Stomach smooth muscle (tissue), 2 donors: ENCODE data around the gene IQCN.

Source experiments
- H3K27ac ChIP-seq: one replicate; pipeline ENCODE4 v1.7.0; 2013; ENCODE audit warnings: mild to moderate bottlenecking, low read length, inconsistent platforms
- H3K27me3 ChIP-seq, 2 donors: one replicate each; pipeline ENCODE4 v1.7.0; 2013; ENCODE audit warnings: low read length in 2 of 2; ENCODE audit not compliant: insufficient read depth in 2 of 2, control insufficient read depth in 1 of 2
- H3K36me3 ChIP-seq, 2 donors: one replicate each; pipeline ENCODE4 v1.7.0; 2013; ENCODE audit warnings: low read length in 2 of 2; ENCODE audit not compliant: control insufficient read depth in 2 of 2, insufficient read depth in 2 of 2
- H3K4me1 ChIP-seq: one replicate; pipeline ENCODE4 v1.7.0; 2013; ENCODE audit warnings: low read length; ENCODE audit not compliant: control insufficient read depth, insufficient read depth
- H3K4me3 ChIP-seq, 2 donors: one replicate each; pipeline ENCODE4 v1.7.0; 2013; ENCODE audit warnings: low read length in 2 of 2
- H3K9ac ChIP-seq, 2 donors: one replicate each; pipeline ENCODE4 v1.7.0; 2013; ENCODE audit warnings: low read length in 2 of 2, mild to moderate bottlenecking in 1 of 2
- H3K9me3 ChIP-seq, 2 donors: one replicate each; pipeline ENCODE4 v1.7.0; 2013; ENCODE audit warnings: low read length in 2 of 2; ENCODE audit not compliant: control insufficient read depth in 2 of 2
- donor health status: healthy.
- donor health status: Pancreatic carcinoma.

IQCN gene

DNA sequence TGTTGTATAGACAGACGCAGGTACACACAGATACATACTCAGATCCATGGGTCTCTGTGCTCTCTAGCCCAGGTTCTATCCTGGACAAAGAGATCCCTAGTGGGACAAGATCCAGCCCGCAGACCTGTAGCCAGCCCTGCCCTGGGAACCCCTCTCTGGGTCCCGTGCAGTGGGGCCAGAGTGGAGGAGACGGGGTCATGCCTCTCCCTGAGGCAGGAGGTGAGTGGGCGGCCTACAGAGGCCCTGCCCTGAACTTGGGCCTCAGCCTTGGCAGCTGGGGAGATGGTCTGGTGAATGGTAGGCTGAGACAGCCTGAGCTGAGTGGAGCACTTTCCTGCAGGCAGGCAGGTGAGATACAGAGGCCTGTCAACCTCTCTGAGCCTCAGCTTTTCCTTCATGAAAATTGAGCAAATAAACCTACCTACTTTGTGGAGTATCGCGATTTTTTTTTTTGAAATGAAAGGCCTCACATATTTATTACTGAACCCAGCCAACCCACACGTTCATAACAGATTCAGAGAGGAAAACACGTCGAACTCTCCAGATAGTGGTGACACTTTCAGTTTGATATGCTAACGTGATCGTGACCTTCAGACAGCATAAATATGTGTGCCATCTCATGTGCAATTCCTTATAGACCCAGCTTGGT lies 10.6 kb upstream of the IQCN start:
- Histone ChIP-seq H3K27me3 (no peaks in the 10 kb centered on the region), H3K4me3 (no peak overlapping the region), H3K9me3 (no peaks in the 10 kb centered on the region), H3K27ac (peak overlapping the region; percentile 37), H3K36me3 (no peaks in the 10 kb centered on the region), H3K4me1 (peaks cover 17% of the 10 kb centered on the region), H3K9ac (no peak overlapping the region)

DNA sequence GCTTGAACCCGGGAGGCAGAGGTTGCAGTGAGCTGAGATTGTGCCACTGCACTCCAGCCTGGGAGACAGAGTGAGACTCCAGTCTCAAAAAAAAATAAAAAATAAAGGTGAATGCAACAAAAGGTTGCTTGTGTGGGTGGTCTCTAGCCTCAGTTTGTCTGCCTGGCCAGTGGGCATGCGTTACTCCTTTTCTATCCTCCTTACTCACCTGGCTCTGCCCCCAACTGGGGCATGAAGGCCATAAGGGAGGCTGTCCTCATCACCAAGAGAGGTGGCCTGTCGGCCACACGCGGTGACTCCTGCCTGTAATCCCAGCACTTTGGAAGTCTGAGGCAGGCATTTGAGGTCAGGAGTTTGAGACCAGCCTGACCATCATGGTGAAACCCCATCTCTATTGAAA lies 9.1 kb upstream of the IQCN start:
- no peak overlapping the region for H3K9ac ChIP-seq
- peaks cover 26% of the 10 kb centered on the region for H3K4me1 ChIP-seq

GRCh38 chr19:18282788-18283141 lies 8.5 kb upstream of the IQCN start:
- H3K27me3 ChIP-seq: no peaks in the 10 kb centered on the region
- H3K9me3 ChIP-seq: no peaks in the 10 kb centered on the region
- H3K4me1 ChIP-seq: peaks cover 31% of the 10 kb centered on the region
- peak overlapping the region; percentile 99 for H3K27ac ChIP-seq
- H3K9ac ChIP-seq: peak overlapping the region; percentile 96 to 99
- H3K36me3 ChIP-seq: peaks cover 7 to 9% of the 10 kb centered on the region in 2 donors
- H3K4me3 ChIP-seq: peak overlapping the region; percentile 55 to 80

More for the DNA sequence above, 9.1 kb upstream of the IQCN start:
- H3K4me3 ChIP-seq: no peak overlapping the region
- no peaks in the 10 kb centered on the region for H3K27me3 ChIP-seq
- peaks cover 7% of the 10 kb centered on the region in 2 donors for H3K36me3 ChIP-seq
- peak overlapping the region; percentile 99 for H3K27ac ChIP-seq
- no peaks in the 10 kb centered on the region for H3K9me3 ChIP-seq

DNA sequence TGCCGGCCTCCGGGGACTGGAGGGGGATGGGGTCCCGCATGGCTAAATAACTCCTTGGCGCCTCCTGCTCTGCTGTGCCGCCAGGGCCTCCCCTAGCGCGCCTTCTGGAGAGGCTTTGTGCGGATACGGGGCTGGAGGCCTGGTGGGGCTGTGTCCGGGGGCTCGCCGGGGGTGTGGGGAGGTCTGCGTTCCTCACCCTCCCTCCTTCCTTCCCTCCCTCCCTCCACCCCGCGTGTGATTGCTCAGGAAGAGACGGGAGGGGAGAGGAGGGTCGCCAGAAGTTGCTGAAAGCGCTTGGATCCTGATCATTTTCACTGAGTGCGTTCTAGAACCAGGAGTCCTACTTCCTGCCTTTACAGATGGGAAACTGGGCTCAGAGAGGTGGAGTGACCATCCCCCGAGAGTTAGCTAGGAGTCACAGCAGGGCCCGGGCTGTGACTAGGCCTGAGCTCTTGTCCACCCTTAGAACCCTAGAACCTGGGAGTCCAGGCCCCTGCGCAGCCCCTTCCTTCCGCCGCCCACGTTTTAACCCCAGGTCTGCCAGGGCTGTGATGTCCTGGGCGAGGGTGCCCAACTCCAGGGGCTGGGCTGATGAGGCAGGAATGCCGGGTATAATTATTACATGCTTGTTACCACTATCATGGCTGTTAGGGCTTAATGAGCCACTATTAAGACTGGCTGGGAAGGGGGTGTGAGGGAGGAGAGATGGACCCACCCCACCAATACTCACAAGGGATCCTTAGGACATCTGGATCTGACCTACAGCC lies 8.0 kb upstream of the IQCN start:
- Histone ChIP-seq H3K9me3 (no peaks in the 10 kb centered on the region), H3K4me3 (peak overlapping the region; percentile 55 to 80), H3K36me3 (peaks cover 7 to 9% of the 10 kb centered on the region in 2 donors), H3K4me1 (peaks cover 36% of the 10 kb centered on the region), H3K9ac (peak overlapping the region; percentile 96 to 99), H3K27ac (peak overlapping the region; percentile 99), H3K27me3 (no peaks in the 10 kb centered on the region)

DNA sequence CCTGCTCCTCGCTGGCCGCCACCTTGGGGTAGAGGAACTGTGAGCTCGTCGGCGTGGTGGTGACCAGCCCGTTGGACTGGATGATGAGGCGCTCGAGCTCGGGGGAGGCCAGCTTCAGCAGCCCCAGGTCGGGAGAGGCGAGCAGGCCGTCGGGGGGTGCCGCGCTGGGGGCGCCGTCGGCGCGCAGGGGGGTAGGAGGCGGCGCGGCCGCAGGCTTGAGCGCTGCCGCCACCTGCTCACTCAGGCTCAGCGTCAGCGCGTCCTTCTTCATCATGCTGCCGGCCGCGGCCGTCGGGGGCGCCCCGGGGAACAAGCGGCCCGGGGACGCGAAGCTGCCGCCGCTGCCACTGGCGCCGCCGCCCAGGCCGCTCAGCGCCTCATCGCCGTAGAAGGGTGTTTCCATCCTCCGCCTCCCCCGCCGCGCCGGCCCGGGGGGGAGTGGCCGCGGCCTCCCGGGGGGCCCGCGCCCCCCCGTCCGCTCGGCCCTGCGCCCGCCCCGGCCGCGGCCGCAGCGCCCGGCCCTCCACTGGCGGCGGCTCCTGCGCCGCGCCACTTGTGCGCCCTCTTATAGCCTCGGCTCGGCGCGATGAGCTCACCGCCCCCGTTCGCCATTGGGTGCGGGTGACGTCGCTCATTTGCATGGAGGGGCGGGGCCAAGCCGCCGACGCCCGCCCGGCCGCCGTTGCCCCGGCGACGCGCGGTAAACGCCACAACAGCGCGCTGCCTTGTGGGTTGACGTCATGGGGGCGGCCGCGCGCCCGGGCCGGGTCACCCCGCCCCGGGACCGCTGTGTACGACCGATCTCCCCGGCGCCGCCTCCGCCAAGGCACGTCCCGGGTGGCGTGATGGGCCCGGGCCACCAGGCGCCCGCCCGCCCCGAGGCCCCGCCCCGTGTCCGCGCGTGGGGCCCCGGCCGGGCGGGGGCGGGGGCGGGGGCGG lies 7.1 kb upstream of the IQCN start, which contains the start of gene JUND:
Gene JUND (minus strand): TSS at position 541 of the 939 bp plus-strand sequence. CDS start 138 bp downstream, at position 403.
- Histone ChIP-seq H3K4me1 (peaks cover 35% of the 10 kb centered on the region), H3K9me3 (no peaks in the 10 kb centered on the region), H3K9ac (peak within 1 kb of the TSS; percentile 99 to 100), H3K27ac (peak within 1 kb of the TSS; percentile 99), H3K4me3 (peak within 1 kb of the TSS; percentile 97 to 99), H3K27me3 (no peaks in the 10 kb centered on the region), H3K36me3 (peaks cover 7 to 9% of the 10 kb centered on the region in 2 donors)

DNA sequence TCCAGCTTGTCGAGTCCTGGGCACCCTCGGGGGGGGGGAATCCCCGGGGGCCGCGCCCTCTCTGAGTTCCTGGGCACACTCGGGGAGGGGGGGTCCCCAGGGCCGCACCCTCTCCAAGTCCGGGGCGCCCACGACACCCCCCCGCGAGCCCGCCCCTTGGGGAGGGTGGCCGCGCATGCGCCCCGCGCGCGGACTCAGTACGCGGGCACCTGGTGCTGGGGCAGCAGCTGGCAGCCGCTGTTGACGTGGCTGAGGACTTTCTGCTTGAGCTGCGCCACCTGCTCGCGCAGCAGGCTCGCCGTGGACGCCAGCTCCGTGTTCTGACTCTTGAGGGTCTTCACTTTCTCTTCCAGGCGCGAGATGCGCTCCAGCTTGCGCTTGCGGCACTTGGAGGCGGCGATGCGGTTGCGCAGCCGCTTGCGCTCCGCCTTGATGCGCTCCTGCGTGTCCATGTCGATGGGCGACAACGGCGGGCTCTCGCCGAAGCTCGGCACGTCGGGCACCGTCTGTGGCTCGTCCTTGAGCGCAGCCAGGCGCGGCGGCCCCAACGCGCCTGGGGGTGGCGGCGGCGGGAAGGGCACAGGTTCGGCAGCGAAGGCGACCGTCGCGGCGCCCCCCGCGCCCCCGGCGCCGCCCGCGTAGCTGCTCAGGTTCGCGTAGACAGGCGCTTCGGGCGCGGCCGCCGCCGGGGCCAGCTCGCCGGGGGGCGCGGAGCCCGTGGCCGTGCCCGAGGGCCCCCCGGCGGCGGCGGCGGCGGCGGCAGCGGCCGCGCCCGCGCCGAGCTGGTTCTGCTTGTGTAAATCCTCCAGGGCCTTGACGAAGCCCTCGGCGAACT lies 6.2 kb upstream of the IQCN start:
- Histone ChIP-seq H3K4me1 (peaks cover 40% of the 10 kb centered on the region), H3K4me3 (peak overlapping the region; percentile 97 to 99), H3K9ac (peak overlapping the region; percentile 99 to 100), H3K27me3 (no peaks in the 10 kb centered on the region), H3K36me3 (peaks cover 7 to 9% of the 10 kb centered on the region in 2 donors), H3K9me3 (no peaks in the 10 kb centered on the region), H3K27ac (peak overlapping the region; percentile 99)

GRCh38 chr19:18279516-18280246 lies 5.4 kb upstream of the IQCN start:
- peak overlapping the region; percentile 99 for H3K27ac ChIP-seq
- H3K9ac ChIP-seq: peak overlapping the region; percentile 99 to 100
- H3K9me3 ChIP-seq: no peaks in the 10 kb centered on the region
- peaks cover 7 to 9% of the 10 kb centered on the region in 2 donors for H3K36me3 ChIP-seq
- H3K27me3 ChIP-seq: no peaks in the 10 kb centered on the region
- peak overlapping the region; percentile 97 to 99 for H3K4me3 ChIP-seq
- H3K4me1 ChIP-seq: peaks cover 48% of the 10 kb centered on the region

DNA sequence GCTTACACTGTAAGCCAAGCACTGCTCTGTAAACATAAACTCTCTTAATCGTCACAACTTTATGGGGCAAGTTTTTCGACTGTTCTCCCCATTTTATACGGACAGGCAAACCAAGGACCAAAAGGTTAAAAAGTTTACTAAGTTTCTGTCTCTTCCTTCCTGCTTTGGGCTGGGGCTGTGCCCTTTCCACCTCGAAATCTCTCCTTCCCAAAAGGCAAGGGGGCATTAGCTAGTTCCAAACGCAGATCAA lies 4.9 kb upstream of the IQCN start:
- Histone ChIP-seq H3K4me1 (peaks cover 53% of the 10 kb centered on the region), H3K9me3 (no peaks in the 10 kb centered on the region), H3K27ac (peak overlapping the region; percentile 99), H3K9ac (peak overlapping the region; percentile 99 to 100), H3K36me3 (peaks cover 7 to 9% of the 10 kb centered on the region in 2 donors), H3K27me3 (no peaks in the 10 kb centered on the region), H3K4me3 (peak overlapping the region; percentile 65 to 99)

DNA sequence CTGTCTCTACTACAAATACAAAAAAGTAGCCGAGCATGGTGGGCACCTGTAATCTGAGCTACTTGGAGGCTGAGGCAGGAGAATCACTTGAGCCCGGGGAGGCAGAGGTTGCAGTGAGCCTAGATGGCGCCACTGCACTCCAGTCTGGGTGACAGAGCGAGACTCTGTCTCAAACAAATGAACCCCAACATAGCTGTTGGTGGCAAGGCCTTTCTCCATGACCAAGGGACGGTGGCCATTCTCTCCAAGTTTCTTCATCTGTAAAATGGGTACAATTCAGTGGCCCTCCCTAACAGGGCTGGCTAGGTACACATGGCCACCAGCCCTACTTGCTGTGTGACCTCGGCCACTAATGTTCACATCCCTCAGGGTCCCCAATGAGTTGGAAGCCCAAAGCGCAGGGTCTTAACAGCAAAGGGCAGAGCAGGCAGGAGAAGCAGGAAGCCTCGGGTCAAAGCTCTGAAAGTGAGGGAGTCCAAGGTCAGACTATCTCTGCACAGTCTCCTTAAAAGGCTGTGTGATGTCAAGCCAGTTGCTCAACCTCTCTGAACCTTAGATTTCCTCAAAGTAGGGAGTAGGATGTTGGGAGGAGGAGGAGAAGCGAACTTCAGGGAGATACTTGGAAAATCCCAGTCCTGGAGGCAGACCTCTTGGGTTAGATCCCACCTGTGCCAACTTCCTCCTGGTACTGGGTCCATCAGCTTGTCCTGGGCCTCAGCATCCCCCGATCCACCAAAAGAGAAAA lies 4.4 kb upstream of the IQCN start:
- Histone ChIP-seq H3K27me3 (no peaks in the 10 kb centered on the region), H3K9me3 (no peaks in the 10 kb centered on the region), H3K27ac (peak overlapping the region; percentile 99), H3K4me3 (peak overlapping the region; percentile 65 to 99), H3K36me3 (peaks cover 7 to 9% of the 10 kb centered on the region in 2 donors), H3K9ac (peak overlapping the region; percentile 99 to 100), H3K4me1 (peaks cover 57% of the 10 kb centered on the region)
